Measurements from ENCODE around the gene MBOAT7.

- TF ChIP-seq EP300 (IDR thresholded peaks at IDR 0.05; ENCODE audit: borderline replicate concordance in 1 of 2, low read depth in 1 of 2, low read length in 1 of 2) (no peak), CTCF (IDR thresholded peaks at IDR 0.05) (peak; percentile 7; the same call in 1 of the 2 replicates), SIN3A (IDR thresholded peaks at IDR 0.05; ENCODE audit: borderline replicate concordance, low read depth, low read length) (no peak), ELF1 (IDR thresholded peaks at IDR 0.05) (no peak), RXRA (IDR thresholded peaks at IDR 0.05; ENCODE audit: borderline replicate concordance, low read depth) (no peak), POLR2AphosphoS5 (IDR thresholded peaks at IDR 0.05; ENCODE audit: low read depth, low read length) (peak; percentile 78), FOXJ3 (CRISPR knock-in tag; IDR thresholded peaks at IDR 0.05) (no peak), YY1 (IDR thresholded peaks at IDR 0.05; ENCODE audit: low read depth) (peak; percentile 93), TAF1 (IDR thresholded peaks at IDR 0.05; ENCODE audit: borderline replicate concordance, low read depth, low read length) (peak; percentile 60; the same call in 1 of the 2 replicates), NFIC (IDR thresholded peaks at IDR 0.05; ENCODE audit: borderline replicate concordance) (no peak), MAX (IDR thresholded peaks at IDR 0.05; ENCODE audit: low read depth) (peak; percentile 33; the same call in 1 of the 2 replicates), REST (IDR thresholded peaks at IDR 0.05; ENCODE audit: low read depth, low read length) (peak; percentile 13; the same call in 1 of the 2 replicates), IRF3 (IDR thresholded peaks at IDR 0.05; ENCODE audit: low read depth, low read length) (no peak)
These were observed 51.5 kb downstream of the MBOAT7 start, which contains the start of gene CNOT3 for GRCh38 chr19:54137699-54138488.

Measured in SK-N-SH (cell line).